Measurements from ENCODE around the gene SULT2A1.

SULT2A1 gene

GRCh38 chr19:47854459-47854858 lies 31.7 kb downstream of the SULT2A1 start:
- TF ChIP-seq ZFX (IDR thresholded peaks at IDR 0.05; ENCODE audit: borderline replicate concordance) (no peak), CTCF (IDR thresholded peaks at IDR 0.05) (no peak)
- H3K27ac ChIP-seq, result no peak overlapping the region

DNA sequence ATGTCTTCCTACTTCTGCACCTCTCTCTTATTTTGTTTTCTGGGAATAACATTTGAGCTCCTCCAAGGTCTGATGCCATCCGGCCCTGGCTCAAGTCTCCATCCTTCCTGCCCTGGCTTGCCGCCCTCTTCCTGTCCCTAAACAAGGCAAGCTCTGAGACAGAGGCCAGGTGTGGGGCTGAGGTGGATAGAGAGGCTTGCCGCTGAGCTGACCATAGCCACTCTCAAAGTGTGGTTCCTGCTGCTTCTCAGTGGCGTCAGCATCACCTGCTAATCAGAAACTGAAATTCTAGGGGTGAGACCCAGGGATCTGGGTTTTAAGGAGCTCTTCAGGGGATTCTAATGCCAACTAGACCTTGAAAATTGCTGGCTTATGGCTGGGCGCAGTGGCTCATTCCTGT lies 33.1 kb downstream of the SULT2A1 start:
- H3K27ac ChIP-seq, result no peak overlapping the region
- no peak for TF ChIP-seq ZFX (IDR thresholded peaks at IDR 0.05; ENCODE audit: borderline replicate concordance)
- TF ChIP-seq CTCF (IDR thresholded peaks at IDR 0.05), result no peak

DNA sequence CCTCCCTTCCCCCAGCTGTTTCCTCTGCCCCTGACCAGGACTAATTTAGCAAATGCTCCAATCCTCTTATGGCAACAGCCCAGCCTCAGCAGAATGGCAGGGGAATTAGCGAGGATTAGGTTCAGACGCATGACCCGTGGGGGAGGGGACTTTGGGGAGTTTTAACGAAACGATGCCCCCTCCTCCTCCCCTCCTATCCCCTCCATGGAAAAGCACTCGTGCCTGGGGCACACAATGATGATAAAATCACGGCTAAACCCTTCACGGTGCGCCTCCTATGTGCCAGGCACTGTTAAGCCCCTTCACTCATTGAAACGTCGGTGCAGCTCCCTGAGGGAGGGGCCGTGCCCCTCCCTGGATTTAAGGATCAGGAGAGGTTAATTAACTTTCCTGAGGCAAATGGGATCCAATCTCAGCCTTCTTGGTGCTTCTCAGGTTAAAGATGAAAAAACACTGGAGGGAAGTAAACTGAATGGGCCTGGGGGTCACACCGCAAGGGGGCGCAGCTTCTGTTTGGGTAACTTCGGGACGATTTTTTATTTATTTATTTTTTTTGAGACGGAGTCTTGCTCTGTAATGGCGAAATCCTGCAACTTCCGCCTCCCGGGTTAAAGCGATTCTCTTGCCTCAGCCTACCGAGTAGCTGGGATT lies 37.2 kb downstream of the SULT2A1 start:
- no peak overlapping the region for H3K27ac ChIP-seq
- TF ChIP-seq CTCF (IDR thresholded peaks at IDR 0.05) (peak; percentile 79), ZFX (IDR thresholded peaks at IDR 0.05; ENCODE audit: borderline replicate concordance) (no peak)

GRCh38 chr19:47848425-47848822 lies 37.7 kb downstream of the SULT2A1 start:
- TF ChIP-seq ZFX (IDR thresholded peaks at IDR 0.05; ENCODE audit: borderline replicate concordance) (no peak), CTCF (IDR thresholded peaks at IDR 0.05) (no peak)
- H3K27ac ChIP-seq, result no peak overlapping the region

DNA sequence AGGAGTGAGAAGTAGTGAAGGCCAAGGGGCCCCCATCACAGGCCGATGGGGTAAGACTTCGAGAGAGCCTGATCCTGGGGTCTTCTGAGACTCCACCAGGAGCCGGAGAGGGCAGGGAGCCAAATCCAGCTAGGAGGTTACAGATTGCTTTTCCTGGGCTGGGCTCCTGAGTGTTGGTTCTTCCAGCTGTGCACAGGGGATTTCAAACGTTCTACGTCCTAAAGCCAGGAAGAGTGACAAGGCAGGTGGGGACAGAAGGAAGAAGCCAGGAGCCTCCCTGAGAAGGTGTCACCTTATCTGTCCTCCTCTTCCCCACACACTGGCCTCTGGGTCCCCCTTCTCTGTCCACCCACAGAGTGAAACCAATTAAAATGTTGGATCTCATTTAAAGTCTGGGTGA lies 43.2 kb downstream of the SULT2A1 start:
- H3K27ac ChIP-seq, result no peak overlapping the region
- TF ChIP-seq CTCF (IDR thresholded peaks at IDR 0.05) (no peak), ZFX (IDR thresholded peaks at IDR 0.05; ENCODE audit: borderline replicate concordance) (no peak)

DNA sequence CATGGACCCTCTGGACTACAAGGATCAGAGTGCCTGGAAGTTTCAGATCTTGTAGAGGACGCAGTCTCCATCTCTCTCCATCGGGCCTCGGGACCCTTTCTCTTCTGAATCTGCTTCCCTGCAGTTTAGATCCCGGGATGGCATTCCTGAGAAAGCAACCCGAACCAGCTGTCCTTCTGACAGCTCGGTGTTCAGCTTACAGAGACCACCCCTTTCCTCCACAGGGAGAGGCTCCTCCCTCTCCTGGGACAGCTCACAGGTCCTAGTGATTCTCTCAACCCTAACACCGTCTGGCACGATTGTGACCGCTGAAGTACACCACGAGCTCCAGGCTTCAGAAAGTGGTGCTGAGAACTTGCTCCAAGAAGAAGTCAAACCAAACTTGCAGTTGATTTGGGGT lies 46.2 kb downstream of the SULT2A1 start:
- no peak overlapping the region for H3K27ac ChIP-seq
- TF ChIP-seq ZFX (IDR thresholded peaks at IDR 0.05; ENCODE audit: borderline replicate concordance), result no peak
- TF ChIP-seq CTCF (IDR thresholded peaks at IDR 0.05), result no peak

DNA sequence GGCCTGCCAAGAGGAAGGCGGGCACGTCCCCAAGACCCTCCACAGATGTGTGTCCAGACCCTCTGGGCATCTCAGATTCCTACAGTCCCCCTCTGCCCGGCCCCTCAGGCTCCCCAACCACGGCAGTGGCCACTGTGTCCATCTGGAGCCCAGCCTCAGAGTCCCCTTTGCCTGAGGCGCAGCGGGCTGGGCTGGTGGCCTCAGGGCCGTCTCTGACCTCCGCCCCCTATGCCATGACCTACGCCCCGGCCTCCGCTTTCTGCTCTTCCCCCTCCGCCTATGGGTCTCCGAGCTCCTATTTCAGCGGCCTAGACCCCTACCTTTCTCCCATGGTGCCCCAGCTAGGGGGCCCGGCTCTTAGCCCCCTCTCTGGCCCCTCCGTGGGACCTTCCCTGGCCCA lies 46.7 kb downstream of the SULT2A1 start:
- no peak overlapping the region for H3K27ac ChIP-seq
- TF ChIP-seq ZFX (IDR thresholded peaks at IDR 0.05; ENCODE audit: borderline replicate concordance) (no peak), CTCF (IDR thresholded peaks at IDR 0.05) (no peak)

Measured in 22Rv1 (cell line).